Urothelium cell line (cell line): ENCODE data around the gene DCN.

Experiments
- DNase-seq: peaks from one replicate; pipeline ENCODE4 v3.0.0; 2011; ENCODE audit warnings: low spot score, mixed read lengths
- FAIRE-seq: peaks from 2 replicates; lab custom pipeline; 2011; peaks lifted over from hg19 to GRCh38; lab: Jason Lieb, UNC

Gene DCN

DNA sequence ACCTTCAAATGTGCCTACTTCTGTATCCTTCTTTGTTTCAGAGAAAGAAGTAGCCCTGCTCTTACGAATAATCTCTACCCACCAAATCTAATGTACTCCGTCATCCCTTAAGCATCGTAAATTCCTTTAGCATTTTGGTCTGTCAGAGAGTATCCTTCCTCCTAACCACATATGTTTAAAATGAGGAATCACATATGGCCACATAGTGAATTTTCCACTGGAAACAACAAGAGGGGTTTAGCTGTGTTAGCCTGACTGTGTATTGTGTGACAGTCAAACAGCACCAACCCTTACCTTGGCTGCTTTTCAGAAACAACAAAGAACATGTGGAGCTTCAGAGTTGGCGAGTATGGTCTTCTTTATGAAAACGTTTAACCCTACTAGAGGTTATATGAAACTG lies 76.8 kb downstream of the DCN start:
- FAIRE-seq (no peak), DNase-seq (no peak)

DNA sequence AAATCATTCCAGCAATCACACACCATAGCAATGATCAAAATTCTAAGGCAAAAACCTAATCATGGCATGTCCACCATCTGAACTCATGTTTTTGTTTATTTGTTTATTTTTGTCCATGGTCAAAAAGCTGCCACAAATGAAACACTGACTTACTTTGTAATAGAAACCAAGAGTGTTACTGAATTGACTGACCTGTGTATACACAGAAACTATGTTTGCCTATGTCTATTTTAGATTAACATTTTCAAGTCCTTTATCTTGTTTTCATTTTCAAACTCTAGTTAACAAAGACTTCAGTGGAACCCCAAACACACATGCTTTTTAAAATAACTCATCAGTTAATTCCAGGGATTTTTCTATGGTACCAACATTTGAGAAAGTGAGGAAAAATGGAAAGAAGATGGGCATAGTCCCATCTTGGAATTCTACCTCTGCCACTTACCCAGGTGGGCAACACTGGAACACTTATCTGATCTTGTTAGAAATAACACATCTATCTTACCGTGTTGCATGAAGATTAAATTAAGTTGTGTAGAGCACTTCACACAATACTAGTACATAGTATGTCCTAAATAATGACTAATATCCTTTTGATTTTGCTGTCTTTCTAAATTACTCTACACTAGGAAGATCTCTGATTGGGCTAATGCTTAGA lies 77.7 kb downstream of the DCN start:
- DNase-seq (no peak), FAIRE-seq (no peak)

DNA sequence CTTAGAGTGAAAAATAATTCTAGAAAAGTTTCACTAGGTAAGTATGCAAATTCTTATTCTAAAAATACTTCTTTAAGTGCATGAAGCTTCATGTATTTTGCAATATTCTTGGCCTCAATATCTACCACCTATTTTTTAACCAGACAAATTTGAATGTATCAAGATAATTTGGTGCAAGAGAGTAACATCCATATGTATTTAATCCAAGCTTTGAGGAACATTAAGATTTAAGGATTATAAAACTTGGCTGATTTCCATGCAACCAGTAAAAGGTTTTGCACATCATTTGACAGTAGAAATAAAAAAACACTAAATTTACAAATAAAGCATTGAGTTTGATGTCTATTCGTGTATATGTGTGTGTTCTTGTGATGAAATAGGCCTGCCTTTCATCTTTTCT lies 79.0 kb downstream of the DCN start:
- DNase-seq (no peak), FAIRE-seq (no peak)

DNA sequence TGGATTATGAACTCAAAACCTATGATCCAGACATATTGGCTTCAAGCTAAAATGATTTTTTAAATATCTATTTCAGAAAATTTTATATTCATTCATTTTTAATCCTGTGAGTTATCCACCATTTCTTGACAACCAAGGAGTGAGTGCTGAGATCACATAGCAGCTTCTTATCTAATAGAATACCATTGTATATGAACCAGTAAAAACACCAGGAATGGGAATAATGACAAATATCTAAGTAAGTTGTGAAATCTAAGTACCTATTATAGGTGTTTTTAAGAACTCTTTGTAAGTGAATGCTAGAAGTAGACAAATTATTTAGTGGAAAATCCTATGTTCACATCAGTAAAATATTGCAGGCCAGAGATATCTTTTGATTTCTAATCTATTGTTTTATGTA lies 79.5 kb downstream of the DCN start:
- DNase-seq: no peak
- FAIRE-seq: no peak

DNA sequence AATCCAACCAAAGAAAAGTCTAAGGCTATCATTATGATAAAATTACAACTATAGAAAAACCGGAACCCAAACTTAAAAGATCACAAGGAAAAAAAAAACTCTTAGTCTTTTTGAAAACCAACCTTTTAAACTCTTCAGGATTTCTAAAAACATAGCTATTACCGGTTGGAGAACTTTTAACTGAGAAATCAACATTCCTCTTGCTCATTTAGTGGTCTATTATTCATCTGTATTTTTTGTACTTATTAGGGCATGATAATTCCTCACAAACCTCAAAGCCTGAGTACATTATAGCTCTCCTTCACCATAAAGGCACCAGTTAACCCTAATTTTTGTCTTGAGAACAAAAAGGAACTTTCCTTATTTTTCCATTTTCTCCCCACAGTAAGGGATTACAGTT lies 81.7 kb downstream of the DCN start:
- FAIRE-seq (no peak), DNase-seq (no peak)

DNA sequence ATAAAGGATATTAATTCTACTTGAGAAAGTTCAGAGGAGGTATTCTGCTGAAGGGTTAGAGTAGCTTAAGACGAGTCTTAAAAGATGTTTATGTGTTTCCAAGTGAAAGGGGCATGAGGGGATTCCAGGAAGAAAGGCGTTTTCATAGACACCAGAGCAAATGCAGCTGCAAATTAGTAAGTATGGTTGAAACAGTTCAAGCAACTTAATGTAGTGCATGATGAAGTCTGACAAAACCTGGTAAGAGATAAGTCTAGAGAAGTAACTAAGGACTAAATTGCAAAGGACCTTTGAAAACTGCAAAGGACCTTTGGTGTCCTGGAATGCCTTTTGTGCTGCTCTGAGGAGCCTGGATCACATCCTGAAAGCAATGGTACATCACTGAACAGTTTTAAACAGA lies 82.8 kb downstream of the DCN start:
- FAIRE-seq (no peak), DNase-seq (no peak)

DNA sequence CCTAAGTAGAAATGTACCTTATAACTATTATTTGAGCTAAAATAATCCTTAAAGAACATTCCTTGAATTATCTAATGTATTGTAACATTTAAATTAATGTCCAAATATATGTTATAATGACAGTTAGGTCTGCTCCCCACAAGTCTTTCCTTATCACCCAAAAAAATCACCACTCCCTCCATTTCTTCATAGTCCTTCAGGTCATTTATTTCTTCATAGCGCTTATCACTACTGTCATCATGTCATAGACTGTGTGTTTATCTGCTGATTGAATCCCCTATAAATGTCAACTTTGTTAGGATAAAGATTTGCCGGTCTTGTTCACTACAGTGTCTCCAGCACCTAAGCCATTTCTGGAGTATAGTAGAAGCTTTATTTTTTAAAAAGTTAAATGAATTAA lies 83.3 kb downstream of the DCN start:
- FAIRE-seq (no peak), DNase-seq (no peak)

DNA sequence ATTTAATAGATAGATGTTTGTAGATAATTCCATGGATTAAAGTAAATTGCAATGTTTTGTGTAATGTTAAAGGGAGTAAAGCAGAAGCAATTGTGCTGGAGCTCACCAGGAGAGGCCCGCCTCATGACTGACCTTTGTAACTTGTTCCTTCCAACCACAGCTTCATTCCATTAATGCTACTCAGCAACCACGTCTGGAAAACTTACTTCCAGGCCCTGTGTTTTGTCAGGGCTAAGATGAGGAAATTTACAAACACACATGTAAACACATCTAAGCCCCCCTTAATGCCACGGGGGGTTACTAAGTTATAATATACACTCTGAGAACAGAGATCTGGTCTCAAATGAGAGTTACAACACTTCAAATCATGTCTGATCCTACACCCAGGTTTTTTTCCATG lies 83.7 kb downstream of the DCN start:
- FAIRE-seq: no peak
- DNase-seq: peak; percentile 47

DNA sequence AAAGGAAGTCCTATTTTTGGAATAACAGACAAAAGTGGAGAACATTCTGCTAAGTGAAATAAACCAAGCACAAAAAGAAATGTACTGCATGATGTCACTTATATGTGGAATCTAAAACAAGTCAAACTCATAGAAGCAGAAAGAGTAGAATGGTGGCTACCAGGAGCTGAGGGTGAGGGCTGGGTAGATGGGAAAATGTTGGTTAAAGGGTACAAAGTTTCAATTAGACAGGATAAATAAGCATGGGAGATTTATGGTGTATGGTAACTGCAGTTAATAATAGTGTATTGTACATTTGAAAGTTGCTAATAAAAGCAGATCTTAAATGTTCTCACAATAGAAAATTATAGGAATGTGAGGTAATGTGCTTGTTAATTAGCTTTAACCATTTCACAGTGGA lies 84.2 kb downstream of the DCN start:
- DNase-seq: no peak
- FAIRE-seq: no peak

DNA sequence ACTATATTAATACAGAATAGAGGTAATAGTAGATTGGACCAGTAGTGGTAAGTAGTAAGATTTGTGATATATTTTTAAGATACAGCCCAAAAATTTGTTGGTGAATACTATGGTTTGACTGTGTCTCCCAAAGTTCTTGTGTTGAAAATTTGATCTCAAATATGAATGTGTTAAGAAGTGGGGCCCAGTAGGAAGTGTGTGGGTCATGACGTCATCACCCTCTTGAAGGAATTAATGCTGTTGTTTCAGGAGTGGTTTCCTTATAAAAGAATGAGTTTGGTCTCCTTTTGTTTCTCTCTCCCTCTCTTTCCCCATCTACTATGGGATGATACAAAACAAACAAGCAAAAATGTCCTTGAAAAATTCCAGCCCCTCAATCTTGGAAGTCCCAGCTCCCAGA lies 87.7 kb downstream of the DCN start:
- FAIRE-seq (no peak), DNase-seq (no peak)

DNA sequence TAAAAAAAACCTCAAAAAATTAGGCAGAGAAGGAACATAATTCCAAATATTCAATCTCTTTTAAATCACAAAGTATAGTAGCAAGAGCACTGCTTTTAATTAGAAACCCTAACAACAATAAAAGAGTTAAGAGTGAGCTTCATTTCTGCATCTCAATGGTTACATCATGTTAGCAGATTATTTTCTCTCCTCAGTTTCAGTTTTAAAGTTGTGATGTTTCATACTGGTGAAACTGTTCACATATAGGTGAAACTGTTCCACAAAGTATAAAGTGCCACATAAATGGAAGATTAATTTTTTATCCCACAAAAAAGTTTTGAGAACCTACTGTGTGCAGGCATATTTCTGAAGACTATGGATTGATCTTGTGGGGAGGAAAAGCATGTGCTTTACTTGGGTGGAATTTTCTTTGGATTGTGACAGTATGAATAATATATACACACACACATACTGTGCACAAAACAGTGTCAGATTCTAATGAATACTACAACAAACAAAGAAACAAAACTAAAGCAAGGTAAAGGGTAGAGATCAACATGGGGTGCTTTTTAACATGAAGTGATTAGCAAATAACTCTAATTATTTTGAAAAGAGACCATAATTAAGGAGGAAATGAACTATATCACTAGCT lies 88.5 kb downstream of the DCN start:
- no peak for DNase-seq
- FAIRE-seq: no peak

DNA sequence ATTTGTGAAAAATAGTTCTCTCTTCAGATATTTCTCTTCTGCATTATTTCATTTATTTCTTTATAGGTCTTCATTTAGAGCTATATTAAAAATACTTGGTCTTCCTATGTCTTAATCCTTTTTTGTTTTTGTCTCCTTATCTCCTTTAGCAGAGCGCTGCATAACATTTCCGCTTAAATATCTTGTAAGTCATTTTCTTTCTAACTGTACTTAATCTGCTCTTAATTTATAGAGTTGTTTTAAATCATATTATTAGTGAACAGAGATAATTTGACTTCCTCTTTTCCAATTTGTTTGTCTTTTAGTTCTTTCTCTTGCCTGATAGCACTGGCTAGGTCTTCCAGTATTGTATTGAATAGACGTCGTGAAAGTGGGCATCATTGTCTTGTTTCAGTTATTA lies 89.3 kb downstream of the DCN start:
- FAIRE-seq: no peak
- no peak for DNase-seq

DNA sequence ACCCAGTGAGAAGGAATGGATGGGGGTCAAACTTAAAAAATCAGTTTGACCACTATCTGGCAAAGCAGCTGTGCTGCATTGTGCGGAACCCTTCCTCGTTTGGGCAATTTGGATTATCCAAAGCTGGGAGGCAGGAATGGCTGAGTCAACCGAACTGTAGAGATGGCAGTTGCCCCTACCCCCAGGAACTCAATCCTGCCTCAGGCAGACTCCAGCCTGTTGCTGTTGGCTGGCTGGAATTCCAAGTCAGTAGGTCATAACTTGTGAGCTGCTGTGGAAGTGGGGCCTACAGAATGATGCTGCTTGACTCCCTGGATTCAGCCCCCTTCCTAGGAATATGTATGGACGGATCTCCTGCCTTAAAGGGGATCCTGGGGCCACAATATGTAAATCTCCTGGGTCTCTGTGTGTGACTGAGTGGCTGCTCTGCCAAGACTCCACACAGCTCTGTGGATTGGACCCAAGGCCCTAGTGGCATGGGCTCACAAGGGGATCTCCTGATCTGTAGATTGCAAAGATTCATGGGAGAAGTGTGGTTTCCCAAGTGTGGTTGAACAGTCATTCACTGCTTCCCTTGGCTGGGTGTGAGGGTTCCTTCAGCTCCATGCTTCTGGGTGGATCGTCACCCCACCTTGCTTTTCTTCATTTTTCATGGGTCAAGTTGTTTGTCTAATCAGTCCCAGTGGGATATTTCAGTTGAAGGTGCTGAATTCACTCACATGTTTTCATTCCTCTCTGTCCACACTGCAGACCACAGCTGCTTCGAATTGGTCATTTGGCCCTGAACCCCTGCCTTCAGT lies 90.5 kb downstream of the DCN start:
- FAIRE-seq (no peak), DNase-seq (no peak)
